Activated B cell treated with CpG ODN at 0.5 μM for 24 hours (primary cell): ENCODE measurements around the gene CD79A. TPM values are rescaled to one million over a fixed set of nuclear protein-coding genes. Genes with fewer than 3 reads are reported as not detected.

Source experiments
- ATAC-seq: fragments of 200-7000 bp; cut with Tn5 transposase; one replicate; pipeline ENCODE4 v1.10.0; 2021; ENCODE audit warnings: low read depth, mild to moderate bottlenecking, moderate library complexity
- CTCF ChIA-PET: fragments of 350-600 bp; sonication (Branson Sonifier 250); formaldehyde crosslinking; loops from one replicate; lab custom pipeline; 2021; ENCODE audit warnings: antibody characterized with exemption; lab: Charles Lee
- POLR2A ChIA-PET: fragments of 350-600 bp; sonication (Branson Sonifier 250); formaldehyde crosslinking; loops from one replicate; lab custom pipeline; 2021; ENCODE audit warnings: antibody characterized with exemption; lab: Charles Lee
- DNase-seq: peaks from one replicate; pipeline ENCODE4 v3.0.0; 2022
- H3K27ac Mint-ChIP-seq: one replicate; pipeline ENCODE4 v1.8.0; 2020; ENCODE audit warnings: mixed read lengths
- H3K27me3 Mint-ChIP-seq: one replicate; pipeline ENCODE4 v1.8.0; 2021; ENCODE audit warnings: mixed read lengths
- H3K36me3 Mint-ChIP-seq: one replicate; pipeline ENCODE4 v1.8.0; 2021; ENCODE audit warnings: low read depth, mixed read lengths
- H3K4me1 Mint-ChIP-seq: one replicate; pipeline ENCODE4 v1.8.0; 2021; ENCODE audit warnings: mixed read lengths
- H3K4me3 Mint-ChIP-seq: one replicate; pipeline ENCODE4 v1.8.0; 2020; ENCODE audit warnings: mild to moderate bottlenecking, mixed read lengths
- H3K9me3 Mint-ChIP-seq: one replicate; pipeline ENCODE4 v1.8.0; 2020; ENCODE audit warnings: mixed read lengths
- CTCF ChIP-seq: fragments of 200-600 bp; IDR thresholded peaks from one replicate; pipeline ENCODE4 v1.8.0; 2022; ENCODE audit warnings: antibody characterized with exemption, mild to moderate bottlenecking
- intact Hi-C: fragments of 100-400 bp; cut with micrococcal nuclease; formaldehyde crosslinking; loops from one replicate; pipeline ENCODE4 v1.15.1; 2024
- total RNA-seq: library from RNA; stranded (reverse); gene quantifications from 2 replicates; pipeline ENCODE4 v1.2.3, GENCODE V29; 2022

CD79A gene
- total RNA-seq, 1 donor from 2014 or later = 889 TPM

GRCh38 chr19:41921577-41922576 is 44.8 kb downstream of the CD79A start:
- Mint-ChIP-seq H3K4me3 (peak overlapping the region; percentile 25), H3K9me3 (no peaks in the 10 kb centered on the region), H3K4me1 (peaks cover 20% of the 10 kb centered on the region), H3K27ac (peak overlapping the region; percentile 11), H3K27me3 (peaks cover 14% of the 10 kb centered on the region), H3K36me3 (no peaks in the 10 kb centered on the region)
- ChIA-PET POLR2A (interaction anchor here (0.6 to 2.3 kb wide), 3 partner anchors 10 to 1830 kb away, joined by 3 to 7 read pairs (median 3); no protein-coding TSS in a partner anchor), CTCF (interaction anchor here (0.6 kb wide), 1 partner anchor 59 kb away, joined by 3 read pairs; no protein-coding TSS in a partner anchor)
- DNase-seq (no peak), ATAC-seq (peak; percentile 28)
- intact Hi-C loops = loop anchor here (1.0 kb wide), 1 partner anchor 10 kb away; no protein-coding TSS in a partner anchor
- TF ChIP-seq CTCF = no peak

GRCh38 chr19:41922585-41922984 is 45.5 kb downstream of the CD79A start:
- intact Hi-C loops = no loop called here
- Mint-ChIP-seq H3K4me3 (no peak overlapping the region), H3K27me3 (peaks cover 14% of the 10 kb centered on the region), H3K36me3 (no peaks in the 10 kb centered on the region), H3K4me1 (peaks cover 20% of the 10 kb centered on the region), H3K27ac (no peak overlapping the region), H3K9me3 (no peaks in the 10 kb centered on the region)
- DNase-seq = no peak
- ATAC-seq = no peak
- ChIA-PET POLR2A (interaction anchor here (0.7 to 2.3 kb wide), 2 partner anchors 11 to 1829 kb away, joined by 3 to 7 read pairs; no protein-coding TSS in a partner anchor), CTCF (no interaction called here)
- no peak for TF ChIP-seq CTCF

GRCh38 chr19:41923045-41923788 is 46.1 kb downstream of the CD79A start:
- H3K9me3 Mint-ChIP-seq = no peaks in the 10 kb centered on the region
- ChIA-PET CTCF (no interaction called here), POLR2A (no interaction called here)
- no peak for TF ChIP-seq CTCF
- DNase-seq (no peak), ATAC-seq (no peak)
- intact Hi-C loops = no loop called here
- no peak overlapping the region for H3K27ac Mint-ChIP-seq
- H3K4me1 Mint-ChIP-seq = peaks cover 20% of the 10 kb centered on the region
- no peaks in the 10 kb centered on the region for H3K36me3 Mint-ChIP-seq
- peak overlapping the region; percentile 40 for H3K4me3 Mint-ChIP-seq
- H3K27me3 Mint-ChIP-seq = peaks cover 14% of the 10 kb centered on the region

DNA sequence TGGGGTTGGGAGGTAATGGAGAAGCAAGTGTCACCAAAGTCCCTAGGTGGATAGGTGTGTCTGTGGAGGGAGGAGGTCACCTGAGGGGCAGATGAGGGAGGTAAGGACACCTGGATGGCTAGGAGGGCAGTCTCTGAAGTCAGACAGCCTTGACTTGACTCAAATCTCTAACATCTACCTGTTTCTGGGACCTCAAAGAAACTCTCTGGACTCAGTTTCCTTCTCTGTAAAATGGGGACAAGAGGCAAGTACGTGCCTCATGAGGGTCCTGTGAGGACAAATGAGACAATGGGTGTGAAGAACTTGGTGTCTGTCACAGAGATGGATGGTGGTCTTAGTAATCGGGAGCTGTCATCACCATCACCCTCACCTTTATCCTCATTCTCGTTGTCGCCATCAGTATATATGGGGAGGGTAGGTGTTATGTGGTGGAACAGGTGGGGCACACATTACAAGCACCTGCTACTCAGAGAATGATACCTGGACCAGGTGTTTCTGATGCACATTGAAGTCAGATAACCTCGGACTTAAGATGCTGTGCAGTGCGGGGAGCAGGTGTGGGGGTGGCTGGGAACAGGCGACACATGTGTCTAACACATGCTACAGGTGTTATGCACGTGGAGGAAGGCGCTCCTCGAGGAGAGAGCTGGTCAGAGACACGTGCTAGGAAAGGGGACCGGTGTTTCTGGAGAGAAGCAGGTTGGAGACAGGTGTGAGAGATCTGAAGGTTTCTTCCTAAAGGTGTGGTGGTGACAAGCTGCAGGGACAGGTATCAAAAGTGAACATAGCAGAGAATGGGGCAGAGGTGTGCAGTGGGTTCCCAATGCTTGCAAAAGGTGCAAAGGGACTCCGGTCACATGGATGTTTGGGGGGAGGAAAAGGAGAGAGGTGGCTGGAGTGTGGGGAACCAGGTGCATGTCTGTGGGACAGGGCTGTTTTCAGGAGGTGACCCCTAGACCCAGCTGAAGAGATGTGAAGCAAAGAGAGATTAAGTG is 47.4 kb downstream of the CD79A start:
- ChIA-PET CTCF (no interaction called here), POLR2A (interaction anchor here (0.5 kb wide), 1 partner anchor 43 kb away, joined by 4 read pairs; no protein-coding TSS in a partner anchor)
- intact Hi-C loops = no loop called here
- no peak for ATAC-seq
- Mint-ChIP-seq H3K36me3 (no peaks in the 10 kb centered on the region), H3K4me3 (no peak overlapping the region), H3K4me1 (peaks cover 28% of the 10 kb centered on the region), H3K27ac (no peak overlapping the region), H3K9me3 (no peaks in the 10 kb centered on the region), H3K27me3 (peaks cover 14% of the 10 kb centered on the region)
- no peak for DNase-seq
- TF ChIP-seq CTCF = no peak
